GM12873 (cell line): Measurements from ENCODE around the gene CCDC91.

ENCODE experiments used
- CTCF ChIP-seq: IDR thresholded peaks from 2 replicates; pipeline ENCODE4 v1.5.1; 2012; ENCODE audit warnings: low read depth, mild to moderate bottlenecking, moderate library complexity, low read length, control low read depth; ENCODE audit not compliant: insufficient read depth; ENCODE audit errors: missing control alignments

Gene CCDC91

GRCh38 chr12:28500373-28501024 lies 310.2 kb downstream of the CCDC91 start:
- TF ChIP-seq CTCF: no peak

- TF ChIP-seq CTCF: no peak
These were observed 316.0 kb downstream of the CCDC91 start for GRCh38 chr12:28506271-28506670.

GRCh38 chr12:28507033-28507432 lies 316.8 kb downstream of the CCDC91 start:
- no peak for TF ChIP-seq CTCF

- TF ChIP-seq CTCF: no peak
These were observed 317.6 kb downstream of the CCDC91 start for GRCh38 chr12:28507867-28508266.

GRCh38 chr12:28512406-28512805 lies 322.1 kb downstream of the CCDC91 start:
- no peak for TF ChIP-seq CTCF

- TF ChIP-seq CTCF: no peak
These were observed 322.6 kb downstream of the CCDC91 start for GRCh38 chr12:28512876-28513275.

GRCh38 chr12:28513983-28514382 lies 323.7 kb downstream of the CCDC91 start:
- TF ChIP-seq CTCF: no peak
